GM12801 (cell line): ENCODE measurements around the gene TMEM54.

Source experiments
- CTCF ChIP-seq: IDR thresholded peaks from one replicate; pipeline ENCODE4 v1.5.1; 2011; ENCODE audit warnings: control low read depth; ENCODE audit not compliant: insufficient read length; ENCODE audit errors: extremely low read depth

Gene TMEM54

GRCh38 chr1:32868806-32869455 is 32.3 kb downstream of the TMEM54 start:
- no peak for TF ChIP-seq CTCF

- TF ChIP-seq CTCF, result no peak
These were observed 33.1 kb downstream of the TMEM54 start for GRCh38 chr1:32868085-32868484.

GRCh38 chr1:32867671-32868070 is 33.5 kb downstream of the TMEM54 start:
- TF ChIP-seq CTCF, result no peak

GRCh38 chr1:32867151-32867550 is 34.0 kb downstream of the TMEM54 start:
- no peak for TF ChIP-seq CTCF

- no peak for TF ChIP-seq CTCF
These were observed 35.4 kb downstream of the TMEM54 start for GRCh38 chr1:32865639-32866405.

GRCh38 chr1:32864375-32865019 is 36.7 kb downstream of the TMEM54 start:
- no peak for TF ChIP-seq CTCF

GRCh38 chr1:32863881-32864245 is 37.3 kb downstream of the TMEM54 start:
- no peak for TF ChIP-seq CTCF
